ENCODE measurements around the gene LAGE3. TPM values are rescaled to one million over a fixed set of nuclear protein-coding genes. Genes with fewer than 3 reads are reported as not detected.

LAGE3 gene
- polyA plus RNA-seq (2013): 26.8 TPM

DNA sequence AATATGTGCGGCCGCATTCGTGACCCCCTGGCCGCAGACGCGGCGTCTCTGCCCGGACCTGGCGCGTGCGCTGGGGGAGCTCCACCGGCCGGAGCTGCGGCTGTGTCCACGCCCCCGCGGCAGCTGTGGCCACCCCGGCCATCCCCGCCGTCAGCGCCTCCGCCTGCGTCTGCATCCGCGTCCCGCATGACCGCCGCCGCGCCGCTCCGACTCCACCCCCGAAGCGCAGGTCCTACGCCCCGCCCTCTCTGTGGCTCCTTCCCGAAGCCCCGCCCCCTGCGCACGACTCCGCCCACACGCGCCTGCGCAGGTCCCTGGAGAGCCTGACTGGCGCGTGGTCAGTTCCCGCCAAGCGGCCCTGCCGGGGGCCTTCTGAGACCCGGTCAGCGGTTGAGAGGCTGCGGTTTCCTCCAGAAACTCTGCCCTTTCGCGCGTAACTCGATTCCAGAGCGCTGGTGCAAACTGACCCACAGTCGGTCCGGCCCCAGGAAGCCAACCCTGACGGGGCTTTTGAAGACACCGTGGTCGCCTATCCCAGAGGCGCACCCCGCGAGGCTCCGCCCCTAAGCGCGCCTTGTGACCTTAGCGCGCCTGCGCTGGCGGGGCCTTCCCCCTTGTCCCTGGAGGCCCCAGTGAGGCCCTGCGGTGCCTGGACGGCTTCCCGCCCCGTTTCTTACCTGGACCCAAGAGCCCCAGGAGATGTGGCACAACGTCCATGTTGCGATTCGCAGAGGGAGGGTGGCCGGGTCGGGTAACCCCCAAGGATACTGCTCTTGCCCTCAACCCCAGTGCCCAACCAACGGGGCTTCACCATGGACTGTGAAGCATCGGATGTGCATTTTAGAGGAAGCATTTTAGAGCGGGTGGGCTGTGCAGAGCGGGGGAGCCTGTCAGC is at the start of gene LAGE3:
Gene LAGE3 (minus strand): TSS at position 554 of the 895 bp plus-strand sequence. CDS start 366 bp downstream, at position 188.
- Histone ChIP-seq H3K27ac (ENCODE audit: insufficient read depth in 1 of 2, low read depth in 1 of 2, low read length in 2 of 2, poor library complexity in 1 of 2, severe bottlenecking in 2 of 2) (peak within 1 kb of the TSS in 1 of 2 experiments; percentile 73), H3K36me3 (ENCODE audit: control insufficient read depth in 4 of 4, insufficient read depth in 4 of 4, low read length in 3 of 4) (peaks cover 0 to 6% (median 0%) of the 10 kb centered on the region in 4 experiments), H3K4me3 (ENCODE audit: control insufficient read depth in 1 of 7, extremely low read depth in 1 of 7, insufficient read depth in 4 of 7, low read depth in 2 of 7, low read length in 6 of 7) (peak within 1 kb of the TSS; percentile 45 to 80 (median 63)), H3K4me1 (ENCODE audit: control extremely low read depth in 1 of 4, control insufficient read depth in 4 of 4, insufficient read depth in 4 of 4, low read length in 3 of 4) (peaks cover 0 to 15% (median 9%) of the 10 kb centered on the region in 4 experiments), H3K9me3 (ENCODE audit: control extremely low read depth in 1 of 5, control insufficient read depth in 4 of 5, insufficient read depth in 2 of 5, low read depth in 1 of 5, low read length in 4 of 5) (no peaks in the 10 kb centered on the region), H3K27me3 (replicated peaks in 2 of 5; ENCODE audit: control insufficient read depth in 4 of 5, insufficient read depth in 5 of 5, low read length in 4 of 5) (no peaks in the 10 kb centered on the region)
- peak; percentile 83 to 91 (median 91) for DNase-seq
- ChIA-PET CTCF (no interaction called here), POLR2A (interaction anchor here (1.0 kb wide), 2 partner anchors 11 to 70 kb away, joined by 3 to 8 read pairs; partner anchors contain the start of genes DNASE1L1 and SLC10A3)
- 37% methylated on average over 77 of the region's 85 CpGs for WGBS (ENCODE audit: insufficient coverage)

- Histone ChIP-seq H3K36me3 (ENCODE audit: control insufficient read depth in 4 of 4, insufficient read depth in 4 of 4, low read length in 3 of 4) (peaks cover 0 to 10% (median 3%) of the 10 kb centered on the region in 4 experiments), H3K4me3 (ENCODE audit: control insufficient read depth in 1 of 7, extremely low read depth in 1 of 7, insufficient read depth in 4 of 7, low read depth in 2 of 7, low read length in 6 of 7) (peak overlapping the region in 5 of 7 experiments; percentile 12 to 69 (median 53)), H3K27me3 (replicated peaks in 2 of 5; ENCODE audit: control insufficient read depth in 4 of 5, insufficient read depth in 5 of 5, low read length in 4 of 5) (peaks cover 0 to 9% (median 0%) of the 10 kb centered on the region in 5 experiments), H3K27ac (ENCODE audit: insufficient read depth in 1 of 2, low read depth in 1 of 2, low read length in 2 of 2, poor library complexity in 1 of 2, severe bottlenecking in 2 of 2) (peak overlapping the region in 1 of 2 experiments; percentile 43), H3K4me1 (ENCODE audit: control extremely low read depth in 1 of 4, control insufficient read depth in 4 of 4, insufficient read depth in 4 of 4, low read length in 3 of 4) (peaks cover 0 to 10% (median 9%) of the 10 kb centered on the region in 4 experiments), H3K9me3 (ENCODE audit: control extremely low read depth in 1 of 5, control insufficient read depth in 4 of 5, insufficient read depth in 2 of 5, low read depth in 1 of 5, low read length in 4 of 5) (no peaks in the 10 kb centered on the region)
- 35% methylated on average over 7 of the region's 15 CpGs for WGBS (ENCODE audit: insufficient coverage)
- CTCF ChIA-PET: interaction anchor here (0.9 to 1.6 kb wide), 13 partner anchors 10 to 154 kb away, joined by 3 to 13 read pairs (median 4); partner anchors contain the start of gene EMD
- POLR2A ChIA-PET: interaction anchor here (0.9 to 1.4 kb wide), 4 partner anchors 10 to 68 kb away, joined by 3 to 5 read pairs (median 4); partner anchors contain the start of genes PLXNA3, SLC10A3 and UBL4A
- peak in 2 of 3 donors; percentile 63 for DNase-seq
Observed at GRCh38 chrX:154526901-154527675, 48.0 kb upstream of the LAGE3 start.

DNA sequence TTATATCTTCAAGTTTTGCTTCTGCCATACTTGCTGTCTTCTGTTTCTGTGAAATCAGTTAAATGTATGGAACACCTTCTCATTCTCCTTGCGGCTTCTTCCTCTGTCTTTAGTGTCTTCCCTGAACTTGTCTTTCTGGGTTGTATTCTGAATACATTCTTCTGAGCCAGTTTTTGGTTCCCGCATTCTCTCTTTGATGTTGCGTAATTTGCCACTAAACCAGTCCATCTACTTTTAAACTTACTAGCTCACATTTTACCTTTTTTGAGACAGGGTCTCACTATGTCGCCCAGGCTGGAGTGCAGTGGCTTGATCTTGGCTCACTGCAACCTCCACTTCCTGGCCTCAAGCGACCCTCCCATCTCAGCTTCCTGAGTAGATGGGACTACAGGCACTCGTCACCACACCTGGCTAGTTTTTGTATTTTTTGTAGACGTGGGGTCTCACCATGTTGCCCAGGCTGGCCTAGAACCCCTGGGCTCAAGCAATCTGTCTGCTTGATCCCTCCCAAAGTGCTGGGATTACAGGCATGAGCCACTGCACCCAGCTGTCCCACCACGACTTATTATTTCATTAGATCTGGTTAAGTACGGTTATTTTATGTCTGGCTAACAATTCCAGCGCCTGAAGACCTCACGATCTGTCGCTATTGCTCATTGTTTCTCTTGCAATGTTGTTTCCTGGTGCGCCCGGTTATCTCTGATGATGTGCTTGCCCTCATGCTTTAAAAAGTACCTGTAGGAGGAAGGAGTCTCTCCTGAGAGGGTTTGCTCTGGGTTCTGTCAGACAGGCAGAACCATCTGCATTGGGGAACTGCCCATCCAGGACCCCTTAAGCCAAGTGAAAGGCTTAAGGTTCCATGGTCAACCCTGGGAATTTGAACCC is 46.8 kb upstream of the LAGE3 start:
- Histone ChIP-seq H3K27me3 (replicated peaks in 2 of 5; ENCODE audit: control insufficient read depth in 4 of 5, insufficient read depth in 5 of 5, low read length in 4 of 5) (peaks cover 0 to 9% (median 0%) of the 10 kb centered on the region in 5 experiments), H3K9me3 (ENCODE audit: control extremely low read depth in 1 of 5, control insufficient read depth in 4 of 5, insufficient read depth in 2 of 5, low read depth in 1 of 5, low read length in 4 of 5) (no peaks in the 10 kb centered on the region), H3K27ac (ENCODE audit: insufficient read depth in 1 of 2, low read depth in 1 of 2, low read length in 2 of 2, poor library complexity in 1 of 2, severe bottlenecking in 2 of 2) (no peak overlapping the region), H3K36me3 (ENCODE audit: control insufficient read depth in 4 of 4, insufficient read depth in 4 of 4, low read length in 3 of 4) (peaks cover 0 to 10% (median 2%) of the 10 kb centered on the region in 4 experiments), H3K4me1 (ENCODE audit: control extremely low read depth in 1 of 4, control insufficient read depth in 4 of 4, insufficient read depth in 4 of 4, low read length in 3 of 4) (peaks cover 0 to 10% (median 9%) of the 10 kb centered on the region in 4 experiments), H3K4me3 (ENCODE audit: control insufficient read depth in 1 of 7, extremely low read depth in 1 of 7, insufficient read depth in 4 of 7, low read depth in 2 of 7, low read length in 6 of 7) (no peak overlapping the region)
- 80% methylated on average over 14 of the region's 14 CpGs for WGBS (ENCODE audit: insufficient coverage)
- DNase-seq: no peak
- POLR2A ChIA-PET: interaction anchor here (0.9 kb wide), 1 partner anchor 39 kb away, joined by 4 read pairs; the partner anchor contains the start of gene UBL4A
- CTCF ChIA-PET: interaction anchor here (0.9 to 1.3 kb wide), 4 partner anchors 17 to 153 kb away, joined by 4 read pairs; no protein-coding TSS in a partner anchor

DNA sequence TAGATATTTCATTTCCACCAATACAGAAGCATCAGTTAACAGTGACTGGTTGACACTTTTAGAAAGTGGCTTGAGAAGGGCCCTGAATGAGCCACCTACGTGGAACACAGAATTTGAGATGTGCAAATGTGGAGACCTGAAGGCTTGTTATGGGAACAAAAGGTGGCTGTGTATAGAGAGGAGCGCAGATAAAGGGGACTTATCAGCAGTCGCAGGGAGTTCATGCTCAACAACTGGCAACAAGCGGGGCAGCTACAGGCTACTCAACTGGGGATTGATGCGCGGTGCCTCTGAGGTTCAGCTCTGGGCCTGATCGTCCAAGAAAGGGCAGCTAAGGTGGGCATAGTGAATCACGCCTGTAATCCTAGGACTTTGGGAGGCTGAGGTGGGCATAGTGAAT is 40.3 kb upstream of the LAGE3 start:
- H3K9me3 ChIP-seq (ENCODE audit: control extremely low read depth in 1 of 5, control insufficient read depth in 4 of 5, insufficient read depth in 2 of 5, low read depth in 1 of 5, low read length in 4 of 5): peaks cover 0 to 2% (median 0%) of the 10 kb centered on the region in 5 experiments
- peaks cover 0 to 8% (median 0%) of the 10 kb centered on the region in 5 experiments for H3K27me3 ChIP-seq (replicated peaks in 2 of 5; ENCODE audit: control insufficient read depth in 4 of 5, insufficient read depth in 5 of 5, low read length in 4 of 5)
- ChIA-PET POLR2A (no interaction called here), CTCF (no interaction called here)
- no peak for DNase-seq
- H3K27ac ChIP-seq (ENCODE audit: insufficient read depth in 1 of 2, low read depth in 1 of 2, low read length in 2 of 2, poor library complexity in 1 of 2, severe bottlenecking in 2 of 2): no peak overlapping the region
- H3K36me3 ChIP-seq (ENCODE audit: control insufficient read depth in 4 of 4, insufficient read depth in 4 of 4, low read length in 3 of 4): no peaks in the 10 kb centered on the region
- no peak overlapping the region for H3K4me3 ChIP-seq (ENCODE audit: control insufficient read depth in 1 of 7, extremely low read depth in 1 of 7, insufficient read depth in 4 of 7, low read depth in 2 of 7, low read length in 6 of 7)
- 91% methylated on average over 6 of the region's 8 CpGs for WGBS (ENCODE audit: insufficient coverage)
- peaks cover 0 to 15% (median 9%) of the 10 kb centered on the region in 4 experiments for H3K4me1 ChIP-seq (ENCODE audit: control extremely low read depth in 1 of 4, control insufficient read depth in 4 of 4, insufficient read depth in 4 of 4, low read length in 3 of 4)

GRCh38 chrX:154517101-154517781 is 38.2 kb upstream of the LAGE3 start:
- ChIA-PET CTCF (interaction anchor here (1.5 to 2.5 kb wide), 2 partner anchors 10 to 15 kb away, joined by 5 to 13 read pairs; no protein-coding TSS in a partner anchor), POLR2A (interaction anchor here (1.0 kb wide), 1 partner anchor 10 kb away, joined by 4 read pairs; no protein-coding TSS in a partner anchor)
- Histone ChIP-seq H3K27ac (ENCODE audit: insufficient read depth in 1 of 2, low read depth in 1 of 2, low read length in 2 of 2, poor library complexity in 1 of 2, severe bottlenecking in 2 of 2) (no peak overlapping the region), H3K36me3 (ENCODE audit: control insufficient read depth in 4 of 4, insufficient read depth in 4 of 4, low read length in 3 of 4) (no peaks in the 10 kb centered on the region), H3K4me3 (ENCODE audit: control insufficient read depth in 1 of 7, extremely low read depth in 1 of 7, insufficient read depth in 4 of 7, low read depth in 2 of 7, low read length in 6 of 7) (peak overlapping the region in 2 of 7 experiments; percentile 72 to 80), H3K27me3 (replicated peaks in 2 of 5; ENCODE audit: control insufficient read depth in 4 of 5, insufficient read depth in 5 of 5, low read length in 4 of 5) (peaks cover 0 to 8% (median 0%) of the 10 kb centered on the region in 5 experiments), H3K4me1 (ENCODE audit: control extremely low read depth in 1 of 4, control insufficient read depth in 4 of 4, insufficient read depth in 4 of 4, low read length in 3 of 4) (peaks cover 0 to 24% (median 9%) of the 10 kb centered on the region in 4 experiments), H3K9me3 (ENCODE audit: control extremely low read depth in 1 of 5, control insufficient read depth in 4 of 5, insufficient read depth in 2 of 5, low read depth in 1 of 5, low read length in 4 of 5) (peaks cover 0 to 2% (median 0%) of the 10 kb centered on the region in 5 experiments)
- WGBS (ENCODE audit: insufficient coverage): 80% methylated on average over 22 of the region's 25 CpGs
- no peak for DNase-seq
